Measurements from ENCODE around the gene CREB3L1. TPM values are rescaled to one million over a fixed set of nuclear protein-coding genes. Genes with fewer than 3 reads are reported as not detected.

CREB3L1 gene
- total RNA-seq, 6 donors from 2014 or later = 19.9 to 66.8 (median 38.7) TPM

DNA sequence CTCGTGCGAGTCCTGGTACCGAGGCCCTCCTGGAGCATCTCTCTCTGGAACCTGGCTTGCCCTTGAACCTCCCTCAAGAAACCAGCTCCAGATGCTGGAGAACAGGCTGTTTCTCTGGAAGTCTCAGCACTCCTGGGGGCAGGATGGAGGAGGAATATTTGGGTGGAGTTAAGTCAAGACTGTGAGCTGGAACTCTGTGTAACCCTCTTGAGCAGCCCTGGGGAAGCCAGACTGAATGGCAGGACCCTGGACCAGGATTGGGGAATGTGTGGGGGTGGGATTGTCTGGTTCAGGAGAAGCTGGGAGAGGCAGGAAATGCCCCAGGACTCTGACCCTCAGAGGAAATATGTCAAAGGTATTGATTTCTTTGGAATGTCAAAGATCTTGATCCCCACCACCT, 7.7 kb downstream of the CREB3L1 start:
- Histone ChIP-seq H3K27me3 (no peaks in the 10 kb centered on the region), H3K9me3 (no peaks in the 10 kb centered on the region), H3K4me1 (peaks cover 7 to 38% (median 22%) of the 10 kb centered on the region in 4 donors), H3K36me3 (no peaks in the 10 kb centered on the region), H3K27ac (peak overlapping the region in 3 of 4 donors; percentile 17 to 63 (median 35)), H3K4me3 (peak overlapping the region in 1 of 4 donors; percentile 15)
- ATAC-seq (ENCODE audit: low FRiP score in 2 of 2) = peak; percentile 4 to 52
- WGBS, 2 donors = 91 to 100% methylated on average over 2 to 3 of the region's 3 CpGs
- TF ChIP-seq POLR2AphosphoS5 (IDR thresholded peaks at IDR 0.05) (no peak), EP300 (IDR thresholded peaks at IDR 0.05) (no peak), POLR2A (IDR thresholded peaks at IDR 0.05) (no peak)
- TF ChIP-seq, protein P1, sequence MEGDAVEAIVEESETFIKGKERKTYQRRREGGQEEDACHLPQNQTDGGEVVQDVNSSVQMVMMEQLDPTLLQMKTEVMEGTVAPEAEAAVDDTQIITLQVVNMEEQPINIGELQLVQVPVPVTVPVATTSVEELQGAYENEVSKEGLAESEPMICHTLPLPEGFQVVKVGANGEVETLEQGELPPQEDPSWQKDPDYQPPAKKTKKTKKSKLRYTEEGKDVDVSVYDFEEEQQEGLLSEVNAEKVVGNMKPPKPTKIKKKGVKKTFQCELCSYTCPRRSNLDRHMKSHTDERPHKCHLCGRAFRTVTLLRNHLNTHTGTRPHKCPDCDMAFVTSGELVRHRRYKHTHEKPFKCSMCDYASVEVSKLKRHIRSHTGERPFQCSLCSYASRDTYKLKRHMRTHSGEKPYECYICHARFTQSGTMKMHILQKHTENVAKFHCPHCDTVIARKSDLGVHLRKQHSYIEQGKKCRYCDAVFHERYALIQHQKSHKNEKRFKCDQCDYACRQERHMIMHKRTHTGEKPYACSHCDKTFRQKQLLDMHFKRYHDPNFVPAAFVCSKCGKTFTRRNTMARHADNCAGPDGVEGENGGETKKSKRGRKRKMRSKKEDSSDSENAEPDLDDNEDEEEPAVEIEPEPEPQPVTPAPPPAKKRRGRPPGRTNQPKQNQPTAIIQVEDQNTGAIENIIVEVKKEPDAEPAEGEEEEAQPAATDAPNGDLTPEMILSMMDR (IDR thresholded peaks at IDR 0.05) = no peak
- DNase-seq = no peak

DNA sequence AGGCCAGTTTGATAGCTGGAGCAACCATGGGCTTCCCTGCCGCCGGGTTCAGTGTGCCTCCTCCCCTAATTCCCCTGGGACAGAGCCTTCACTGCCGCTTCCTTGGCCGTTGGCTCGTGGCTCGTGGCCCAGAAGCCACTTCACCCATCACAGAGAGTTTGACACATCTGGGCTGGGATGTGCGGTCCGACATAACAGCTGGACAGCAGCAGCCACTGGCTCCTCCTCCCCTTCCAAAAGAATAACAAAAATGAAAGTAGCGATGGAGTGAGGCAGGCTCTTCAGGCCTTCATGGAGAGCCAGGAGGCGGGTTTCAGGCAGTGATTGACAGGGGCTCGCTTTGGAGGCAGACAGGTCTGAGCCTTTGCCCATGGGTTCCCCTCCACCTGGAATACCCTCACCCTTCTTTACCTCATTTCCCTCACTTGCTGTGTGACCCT, 8.2 kb downstream of the CREB3L1 start:
- peak overlapping the region in 1 of 4 donors; percentile 15 for H3K4me3 ChIP-seq
- no peak for DNase-seq
- peak in 1 of 2 donors; percentile 62 for ATAC-seq (ENCODE audit: low FRiP score in 2 of 2)
- no peaks in the 10 kb centered on the region for H3K27me3 ChIP-seq
- no peaks in the 10 kb centered on the region for H3K36me3 ChIP-seq
- no peaks in the 10 kb centered on the region for H3K9me3 ChIP-seq
- peak in 1 of 2 donors; percentile 48 for TF ChIP-seq POLR2AphosphoS5 (IDR thresholded peaks at IDR 0.05)
- TF ChIP-seq, protein P1 (IDR thresholded peaks at IDR 0.05) = no peak
- peak overlapping the region in 3 of 4 donors; percentile 17 to 63 (median 35) for H3K27ac ChIP-seq
- peaks cover 10 to 40% (median 26%) of the 10 kb centered on the region in 4 donors for H3K4me1 ChIP-seq
- WGBS, 2 donors = 71 to 76% methylated on average over 11 of the region's 11 CpGs

DNA sequence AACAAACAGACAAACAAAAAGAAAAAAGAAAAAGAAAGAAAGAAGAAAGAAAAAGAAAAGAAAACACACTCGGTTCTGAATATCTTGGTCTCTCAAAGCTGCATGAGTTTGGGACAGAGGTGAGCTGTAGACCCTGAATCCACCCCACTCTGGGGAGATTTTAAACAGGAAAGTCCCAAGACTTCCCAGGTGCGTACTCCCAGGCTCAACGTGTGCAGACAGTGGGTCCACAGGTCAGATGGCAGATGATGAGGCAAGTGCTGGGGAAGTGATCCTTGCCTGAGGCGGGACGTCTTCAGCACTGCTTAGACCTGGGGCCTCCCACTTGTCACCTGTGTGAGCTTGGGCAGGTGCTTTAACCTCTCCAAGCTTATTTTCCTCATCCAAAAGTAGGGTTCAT, 9.3 kb downstream of the CREB3L1 start:
- Histone ChIP-seq H3K4me3 (no peak overlapping the region), H3K36me3 (no peaks in the 10 kb centered on the region), H3K27ac (no peak overlapping the region), H3K27me3 (no peaks in the 10 kb centered on the region), H3K4me1 (peaks cover 11 to 36% (median 25%) of the 10 kb centered on the region in 4 donors), H3K9me3 (no peaks in the 10 kb centered on the region)
- ATAC-seq (ENCODE audit: low FRiP score in 2 of 2) (no peak), DNase-seq (no peak)
- 72% methylated on average over 5 of the region's 5 CpGs for WGBS, 2 donors
- TF ChIP-seq EP300 (IDR thresholded peaks at IDR 0.05) (no peak), POLR2AphosphoS5 (IDR thresholded peaks at IDR 0.05) (no peak), POLR2A (IDR thresholded peaks at IDR 0.05) (no peak)
- TF ChIP-seq, protein P1 (IDR thresholded peaks at IDR 0.05) = no peak

DNA sequence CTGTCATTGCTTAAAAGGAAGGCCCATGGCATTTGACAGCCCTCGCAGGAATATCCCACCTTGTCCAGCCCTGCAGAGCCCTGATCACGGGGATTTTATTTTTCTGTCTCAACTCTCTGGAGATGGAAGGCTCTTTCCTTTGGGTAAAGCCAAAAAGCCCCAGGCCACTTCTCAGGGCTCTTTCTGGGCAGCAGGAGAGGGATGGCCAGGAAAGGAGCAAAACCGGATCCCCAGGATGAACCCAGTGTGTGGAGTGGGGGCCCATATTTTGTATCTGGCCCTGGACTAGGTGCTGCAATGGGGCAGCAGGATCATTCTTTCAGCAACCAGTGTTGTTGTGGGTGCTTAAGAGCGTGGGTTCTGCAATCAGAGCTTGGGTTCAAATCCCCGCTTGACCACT, 11.0 kb downstream of the CREB3L1 start:
- TF ChIP-seq, protein P1 (IDR thresholded peaks at IDR 0.05) = no peak
- TF ChIP-seq EP300 (IDR thresholded peaks at IDR 0.05) = no peak
- no peak for TF ChIP-seq POLR2AphosphoS5 (IDR thresholded peaks at IDR 0.05)
- no peak for TF ChIP-seq POLR2A (IDR thresholded peaks at IDR 0.05)
- DNase-seq (no peak), ATAC-seq (ENCODE audit: low FRiP score in 2 of 2) (no peak)
- no peaks in the 10 kb centered on the region for H3K36me3 ChIP-seq
- H3K4me1 ChIP-seq = peaks cover 16 to 34% (median 25%) of the 10 kb centered on the region in 4 donors
- H3K4me3 ChIP-seq = no peak overlapping the region
- H3K9me3 ChIP-seq = no peaks in the 10 kb centered on the region
- no peaks in the 10 kb centered on the region for H3K27me3 ChIP-seq
- H3K27ac ChIP-seq = no peak overlapping the region
- 88 to 91% methylated on average over 4 to 5 of the region's 5 CpGs for WGBS, 2 donors

DNA sequence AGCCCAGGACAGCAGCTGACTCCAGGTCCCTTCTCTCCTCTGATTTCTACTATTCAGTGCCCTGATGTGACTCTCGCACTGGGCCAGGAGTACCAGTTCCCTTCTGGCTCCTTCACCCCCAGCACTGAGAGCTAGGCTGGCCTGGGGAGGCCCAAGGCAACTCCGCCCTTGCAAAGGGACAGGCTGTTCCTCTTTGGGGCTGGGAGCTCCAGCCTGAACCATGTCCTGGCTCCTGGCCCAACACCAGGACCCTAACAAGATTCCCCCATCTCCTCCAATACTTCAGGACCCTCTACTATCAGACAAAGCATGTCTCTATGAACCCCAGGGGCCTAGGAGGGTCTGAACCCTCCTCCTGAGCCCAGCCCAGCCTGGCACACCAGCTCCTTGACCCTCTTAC, 12.5 kb downstream of the CREB3L1 start:
- Histone ChIP-seq H3K27ac (peak overlapping the region in 2 of 4 donors; percentile 37 to 46), H3K9me3 (no peaks in the 10 kb centered on the region), H3K36me3 (no peaks in the 10 kb centered on the region), H3K4me3 (no peak overlapping the region), H3K4me1 (peaks cover 19 to 44% (median 32%) of the 10 kb centered on the region in 4 donors), H3K27me3 (no peaks in the 10 kb centered on the region)
- 67 to 80% methylated on average over 1 of the region's 2 CpGs for WGBS, 2 donors
- no peak for ATAC-seq (ENCODE audit: low FRiP score in 2 of 2)
- no peak for DNase-seq
- TF ChIP-seq POLR2A (IDR thresholded peaks at IDR 0.05) (no peak), POLR2AphosphoS5 (IDR thresholded peaks at IDR 0.05) (no peak), EP300 (IDR thresholded peaks at IDR 0.05) (no peak)
- TF ChIP-seq, protein P1 (IDR thresholded peaks at IDR 0.05) = no peak

All from upper lobe of left lung (tissue), 6 donors.